H9 (cell line): ENCODE measurements around the gene STAMBP. TPM values are rescaled to one million over a fixed set of nuclear protein-coding genes. Genes with fewer than 3 reads are reported as not detected.

Source experiments
- DNase-seq: peaks from one replicate; pipeline ENCODE4 v3.0.0-alpha.2; 2017
- H2AFZ ChIP-seq: one replicate; pipeline ENCODE4 v1.6.1; 2013; ENCODE audit warnings: mild to moderate bottlenecking, low read length, control low read depth, moderate library complexity
- H2AK5ac ChIP-seq: 2 replicates; pipeline ENCODE4 v1.6.1; 2013; ENCODE audit warnings: low read length, control low read depth, mixed read lengths; ENCODE audit not compliant: insufficient read length
- H2BK120ac ChIP-seq: one replicate; pipeline ENCODE4 v1.6.1; 2013; ENCODE audit warnings: low read depth, mild to moderate bottlenecking, low read length, control low read depth, inconsistent platforms; ENCODE audit not compliant: poor library complexity, severe bottlenecking
- H2BK12ac ChIP-seq: 2 replicates; pipeline ENCODE4 v1.6.1; 2013; ENCODE audit warnings: low read length, control low read depth, mixed read lengths, low read depth; ENCODE audit not compliant: insufficient read length
- H2BK15ac ChIP-seq: 2 replicates; pipeline ENCODE4 v1.6.1; 2013; ENCODE audit warnings: low read depth, low read length, control low read depth
- H2BK20ac ChIP-seq: one replicate; pipeline ENCODE4 v1.6.1; 2013; ENCODE audit warnings: low read depth, mild to moderate bottlenecking, low read length, control low read depth, inconsistent platforms; ENCODE audit not compliant: poor library complexity, severe bottlenecking
- H2BK5ac ChIP-seq: 2 replicates; pipeline ENCODE4 v1.6.1; 2013; ENCODE audit warnings: low read length, control low read depth, mixed read lengths; ENCODE audit not compliant: insufficient read length
- H3K14ac ChIP-seq: 2 replicates; pipeline ENCODE4 v1.6.1; 2013; ENCODE audit warnings: low read length, control low read depth; ENCODE audit not compliant: insufficient read depth
- H3K18ac ChIP-seq: 2 replicates; pipeline ENCODE4 v1.6.1; 2013; ENCODE audit warnings: low read depth, mild to moderate bottlenecking, mixed read lengths, low read length, control low read depth; ENCODE audit not compliant: insufficient read length
- H3K23ac ChIP-seq: 2 replicates; pipeline ENCODE4 v1.6.1; 2013; ENCODE audit warnings: low read length, control low read depth, mixed read lengths, low read depth; ENCODE audit not compliant: insufficient read length
- H3K23me2 ChIP-seq: 2 replicates; pipeline ENCODE4 v1.6.1; 2013; ENCODE audit warnings: low read depth, mild to moderate bottlenecking, mixed read lengths, low read length, control low read depth; ENCODE audit not compliant: insufficient read length, poor library complexity, severe bottlenecking
- H3K27ac ChIP-seq: 2 replicates; pipeline ENCODE4 v1.5.1; 2013; ENCODE audit warnings: low read length, control low read depth, mixed read lengths, low read depth; ENCODE audit not compliant: insufficient read length
- H3K27me3 ChIP-seq: 2 replicates; pipeline ENCODE4 v1.6.1; 2013; ENCODE audit warnings: low read length, control low read depth, inconsistent platforms; ENCODE audit not compliant: insufficient read depth
- H3K4ac ChIP-seq: 2 replicates; pipeline ENCODE4 v1.6.1; 2013; ENCODE audit warnings: low read depth, mild to moderate bottlenecking, control low read depth, inconsistent platforms, low read length, moderate library complexity
- H3K4me1 ChIP-seq: 2 replicates; pipeline ENCODE4 v1.6.1; 2013; ENCODE audit warnings: low read length, control low read depth, inconsistent platforms; ENCODE audit not compliant: insufficient read depth
- H3K4me2 ChIP-seq: 2 replicates; pipeline ENCODE4 v1.6.1; 2013; ENCODE audit warnings: low read length, control low read depth, mixed read lengths; ENCODE audit not compliant: insufficient read length, insufficient read depth
- H3K56ac ChIP-seq: 2 replicates; pipeline ENCODE4 v1.6.1; 2013; ENCODE audit warnings: low read depth, mild to moderate bottlenecking, mixed read lengths, low read length, control low read depth; ENCODE audit not compliant: insufficient read length
- H3K79me1 ChIP-seq: 2 replicates; pipeline ENCODE4 v1.6.1; 2013; ENCODE audit warnings: low read depth, mild to moderate bottlenecking, moderate library complexity, low read length, control low read depth, inconsistent platforms; ENCODE audit not compliant: insufficient read depth, poor library complexity, severe bottlenecking
- H3K79me2 ChIP-seq: 2 replicates; pipeline ENCODE4 v1.6.1; 2013; ENCODE audit warnings: low read length, control low read depth, inconsistent platforms; ENCODE audit not compliant: insufficient read depth
- H3K9ac ChIP-seq: 2 replicates; pipeline ENCODE4 v1.6.1; 2013; ENCODE audit warnings: low read length, control low read depth, mixed read lengths; ENCODE audit not compliant: insufficient read length; ENCODE audit errors: extremely low read depth
- H3K9me3 ChIP-seq: one replicate; pipeline ENCODE4 v1.6.1; 2013; ENCODE audit warnings: low read depth, low read length, inconsistent platforms; ENCODE audit not compliant: control insufficient read depth
- H3T11ph ChIP-seq: one replicate; pipeline ENCODE4 v1.6.1; 2013; ENCODE audit warnings: mild to moderate bottlenecking, low read length, control low read depth, inconsistent platforms
- H4K20me1 ChIP-seq: one replicate; pipeline ENCODE4 v1.6.1; 2013; ENCODE audit not compliant: control insufficient read depth, insufficient read length, insufficient read depth
- H4K5ac ChIP-seq: 2 replicates; pipeline ENCODE4 v1.6.1; 2013; ENCODE audit warnings: low read depth, mild to moderate bottlenecking, mixed read lengths, low read length, control low read depth; ENCODE audit not compliant: insufficient read length
- H4K8ac ChIP-seq: replicated peaks from 2 replicates; pipeline ENCODE4 v1.6.1; 2013; ENCODE audit warnings: low read length, control low read depth, mixed read lengths, low read depth; ENCODE audit not compliant: insufficient read length
- H4K91ac ChIP-seq: 2 replicates; pipeline ENCODE4 v1.6.1; 2013; ENCODE audit warnings: low read depth, mild to moderate bottlenecking, moderate library complexity, mixed read lengths, low read length, control low read depth; ENCODE audit not compliant: insufficient read length
- H3K27ac Mint-ChIP-seq, 3 experiments: 2 replicates in 2 of 3; 3 replicates in 1 of 3; pipeline ENCODE4 v1.8.0; 2020 to 2021; ENCODE audit warnings: mixed read lengths in 3 of 3, mild to moderate bottlenecking in 1 of 3, moderate library complexity in 1 of 3
- H3K27me3 Mint-ChIP-seq: 2 replicates; pipeline ENCODE4 v1.8.0; 2021; ENCODE audit warnings: low read depth, mild to moderate bottlenecking, moderate library complexity, mixed read lengths
- H3K36me3 Mint-ChIP-seq, 3 experiments: 2 replicates in 2 of 3; 3 replicates in 1 of 3; pipeline ENCODE4 v1.8.0; 2020 to 2021; ENCODE audit warnings: low read depth in 3 of 3, mixed read lengths in 3 of 3; ENCODE audit not compliant: insufficient read depth in 1 of 3
- H3K4me1 Mint-ChIP-seq, 2 experiments: 2 replicates each; pipeline ENCODE4 v1.8.0; 2020; ENCODE audit warnings: mixed read lengths in 2 of 2
- H3K4me3 Mint-ChIP-seq, 2 experiments: 2 replicates in 1 of 2; 3 replicates in 1 of 2; pipeline ENCODE4 v1.8.0; 2020 to 2021; ENCODE audit warnings: mild to moderate bottlenecking in 2 of 2, mixed read lengths in 2 of 2, moderate library complexity in 1 of 2
- H3K9me3 Mint-ChIP-seq, 2 experiments: 2 replicates in 1 of 2; 3 replicates in 1 of 2; pipeline ENCODE4 v1.8.0; 2020; ENCODE audit warnings: mild to moderate bottlenecking in 2 of 2, mixed read lengths in 2 of 2, moderate library complexity in 1 of 2
- total RNA-seq: library from RNA; stranded (reverse); gene quantifications from 2 replicates; pipeline ENCODE4 v1.2.1, GENCODE V29; 2021
- TF ChIP-seq, protein P1 (sequence below): fragments of 200-600 bp; sonication (generic); conservative IDR thresholded peaks from 3 replicates; pipeline ENCODE4 v1.8.0; 2021; ENCODE audit warnings: antibody characterized with exemption, mild to moderate bottlenecking

STAMBP gene
- total RNA-seq, 1 experiment from 2014 or later, result 45.5 TPM

DNA sequence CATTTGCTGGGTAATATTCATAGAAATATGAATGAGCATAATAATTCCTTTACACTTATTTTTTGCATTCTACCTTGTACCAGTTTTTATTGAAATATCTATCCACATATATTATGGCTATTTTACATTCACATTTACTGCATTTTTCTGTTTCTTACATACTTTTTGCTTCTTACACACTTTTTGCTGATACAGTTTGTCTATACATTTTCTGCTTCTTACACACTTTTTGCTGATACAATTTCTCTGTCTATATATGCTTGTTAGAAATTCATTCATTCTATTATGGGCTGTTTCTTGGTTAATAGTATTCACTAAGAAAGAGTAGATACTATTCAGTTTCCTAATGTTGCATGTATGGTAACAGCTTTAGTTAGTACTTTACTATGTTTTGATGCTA lies 16.9 kb upstream of the STAMBP start:
- H3K9me3 ChIP-seq, result no peaks in the 10 kb centered on the region
- no peak overlapping the region for H2BK5ac ChIP-seq
- no peak overlapping the region for H2BK120ac ChIP-seq
- H3K14ac ChIP-seq, result no peak overlapping the region
- H4K20me1 ChIP-seq, result no peaks in the 10 kb centered on the region
- no peak overlapping the region for H3K23ac ChIP-seq
- H3K79me1 ChIP-seq, result no peaks in the 10 kb centered on the region
- no peak overlapping the region for H2BK12ac ChIP-seq
- no peak overlapping the region for H3K4me2 ChIP-seq
- no peaks in the 10 kb centered on the region for H3K23me2 ChIP-seq
- no peak overlapping the region for H3K56ac ChIP-seq
- H3K27ac Mint-ChIP-seq, result no peak overlapping the region
- H3K4me1 Mint-ChIP-seq, result no peaks in the 10 kb centered on the region
- no peak overlapping the region for H2BK20ac ChIP-seq
- TF ChIP-seq, protein P1, sequence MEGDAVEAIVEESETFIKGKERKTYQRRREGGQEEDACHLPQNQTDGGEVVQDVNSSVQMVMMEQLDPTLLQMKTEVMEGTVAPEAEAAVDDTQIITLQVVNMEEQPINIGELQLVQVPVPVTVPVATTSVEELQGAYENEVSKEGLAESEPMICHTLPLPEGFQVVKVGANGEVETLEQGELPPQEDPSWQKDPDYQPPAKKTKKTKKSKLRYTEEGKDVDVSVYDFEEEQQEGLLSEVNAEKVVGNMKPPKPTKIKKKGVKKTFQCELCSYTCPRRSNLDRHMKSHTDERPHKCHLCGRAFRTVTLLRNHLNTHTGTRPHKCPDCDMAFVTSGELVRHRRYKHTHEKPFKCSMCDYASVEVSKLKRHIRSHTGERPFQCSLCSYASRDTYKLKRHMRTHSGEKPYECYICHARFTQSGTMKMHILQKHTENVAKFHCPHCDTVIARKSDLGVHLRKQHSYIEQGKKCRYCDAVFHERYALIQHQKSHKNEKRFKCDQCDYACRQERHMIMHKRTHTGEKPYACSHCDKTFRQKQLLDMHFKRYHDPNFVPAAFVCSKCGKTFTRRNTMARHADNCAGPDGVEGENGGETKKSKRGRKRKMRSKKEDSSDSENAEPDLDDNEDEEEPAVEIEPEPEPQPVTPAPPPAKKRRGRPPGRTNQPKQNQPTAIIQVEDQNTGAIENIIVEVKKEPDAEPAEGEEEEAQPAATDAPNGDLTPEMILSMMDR, result no peak
- H3K18ac ChIP-seq, result no peak overlapping the region
- no peaks in the 10 kb centered on the region for H3K9me3 Mint-ChIP-seq
- no peak overlapping the region for H3K27ac ChIP-seq
- H2AK5ac ChIP-seq, result no peak overlapping the region
- H3K9ac ChIP-seq, result no peak overlapping the region
- H3K27me3 Mint-ChIP-seq, result peaks cover 48% of the 10 kb centered on the region
- no peak overlapping the region for H4K8ac ChIP-seq
- H3T11ph ChIP-seq, result no peak overlapping the region
- no peak overlapping the region for H3K4ac ChIP-seq
- no peak for DNase-seq
- no peak overlapping the region for H2AFZ ChIP-seq
- H4K5ac ChIP-seq, result no peak overlapping the region
- H3K4me3 Mint-ChIP-seq, result no peak overlapping the region
- no peak overlapping the region for H4K91ac ChIP-seq
- H3K79me2 ChIP-seq, result no peaks in the 10 kb centered on the region
- H3K4me1 ChIP-seq, result no peaks in the 10 kb centered on the region
- H3K36me3 Mint-ChIP-seq, result no peaks in the 10 kb centered on the region
- H2BK15ac ChIP-seq, result no peak overlapping the region
- H3K27me3 ChIP-seq, result no peaks in the 10 kb centered on the region; the same call in 1 of the 2 replicates
